ENCODE measurements around the gene PATJ. TPM values are rescaled to one million over a fixed set of nuclear protein-coding genes. Genes with fewer than 3 reads are reported as not detected.
"Not testable (repeated sequence)": the region's sequence is repeated elsewhere in the genome, so short reads cannot be mapped to it uniquely, and the experiment has no call there.

PATJ gene
- total RNA-seq, 1 experiment from 2014 or later: 47.3 TPM

- no peaks in the 10 kb centered on the region for H3K9me3 ChIP-seq (ENCODE audit: control insufficient read depth, low read depth, low read length)
- H2BK5ac ChIP-seq (ENCODE audit: insufficient read length, low read length): no peak overlapping the region
- no peak overlapping the region for H3K27ac ChIP-seq (ENCODE audit: insufficient read length, low read depth, low read length)
- H4K20me1 ChIP-seq (ENCODE audit: control insufficient read depth, insufficient read depth, insufficient read length): no peaks in the 10 kb centered on the region
- Mint-ChIP-seq H3K36me3 (ENCODE audit: insufficient read depth in 1 of 3, low read depth in 3 of 3) (peaks cover 11 to 74% (median 60%) of the 10 kb centered on the region in 3 experiments; a peak in 6 of 7 replicates), H3K27ac (no peak overlapping the region), H3K4me3 (no peak overlapping the region), H3K27me3 (ENCODE audit: low read depth) (no peaks in the 10 kb centered on the region; the same call in 1 of the 2 replicates), H3K4me1 (no peaks in the 10 kb centered on the region), H3K9me3 (no peaks in the 10 kb centered on the region)
- TF ChIP-seq, protein P1, sequence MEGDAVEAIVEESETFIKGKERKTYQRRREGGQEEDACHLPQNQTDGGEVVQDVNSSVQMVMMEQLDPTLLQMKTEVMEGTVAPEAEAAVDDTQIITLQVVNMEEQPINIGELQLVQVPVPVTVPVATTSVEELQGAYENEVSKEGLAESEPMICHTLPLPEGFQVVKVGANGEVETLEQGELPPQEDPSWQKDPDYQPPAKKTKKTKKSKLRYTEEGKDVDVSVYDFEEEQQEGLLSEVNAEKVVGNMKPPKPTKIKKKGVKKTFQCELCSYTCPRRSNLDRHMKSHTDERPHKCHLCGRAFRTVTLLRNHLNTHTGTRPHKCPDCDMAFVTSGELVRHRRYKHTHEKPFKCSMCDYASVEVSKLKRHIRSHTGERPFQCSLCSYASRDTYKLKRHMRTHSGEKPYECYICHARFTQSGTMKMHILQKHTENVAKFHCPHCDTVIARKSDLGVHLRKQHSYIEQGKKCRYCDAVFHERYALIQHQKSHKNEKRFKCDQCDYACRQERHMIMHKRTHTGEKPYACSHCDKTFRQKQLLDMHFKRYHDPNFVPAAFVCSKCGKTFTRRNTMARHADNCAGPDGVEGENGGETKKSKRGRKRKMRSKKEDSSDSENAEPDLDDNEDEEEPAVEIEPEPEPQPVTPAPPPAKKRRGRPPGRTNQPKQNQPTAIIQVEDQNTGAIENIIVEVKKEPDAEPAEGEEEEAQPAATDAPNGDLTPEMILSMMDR (conservative IDR thresholded peaks at IDR 0.05): no peak
- H3K79me1 ChIP-seq (ENCODE audit: insufficient read depth, low read depth, low read length, poor library complexity, severe bottlenecking): no peaks in the 10 kb centered on the region
- no CpG with 5 or more reads among the region's 10 CpGs for WGBS (ENCODE audit: extremely low coverage, insufficient read length, low lambda C conversion rate)
- H3K4me2 ChIP-seq (ENCODE audit: insufficient read depth, insufficient read length, low read length): no peak overlapping the region
- H3K23me2 ChIP-seq (ENCODE audit: insufficient read length, low read depth, low read length, poor library complexity, severe bottlenecking): no peaks in the 10 kb centered on the region
- no peak overlapping the region for H3K9ac ChIP-seq (ENCODE audit: extremely low read depth, insufficient read length, low read length)
- no peaks in the 10 kb centered on the region for H3K4me1 ChIP-seq (ENCODE audit: insufficient read depth, low read length)
- no peak overlapping the region for H4K5ac ChIP-seq (ENCODE audit: insufficient read length, low read depth, low read length)
- no peak overlapping the region for H3K18ac ChIP-seq (ENCODE audit: insufficient read length, low read depth, low read length)
- H3T11ph ChIP-seq (ENCODE audit: low read length): no peak overlapping the region
- no peak overlapping the region for H3K23ac ChIP-seq (ENCODE audit: insufficient read length, low read depth, low read length)
- DNase-seq: no peak
- H4K8ac ChIP-seq (replicated peaks; ENCODE audit: insufficient read length, low read depth, low read length): no peak overlapping the region
- H2BK20ac ChIP-seq (ENCODE audit: low read depth, low read length, poor library complexity, severe bottlenecking): no peak overlapping the region
- H3K56ac ChIP-seq (ENCODE audit: insufficient read length, low read depth, low read length): no peak overlapping the region
- H3K79me2 ChIP-seq (ENCODE audit: insufficient read depth, low read length): no peaks in the 10 kb centered on the region
- no peak overlapping the region for H2BK15ac ChIP-seq (ENCODE audit: low read depth, low read length)
- H2BK120ac ChIP-seq (ENCODE audit: low read depth, low read length, poor library complexity, severe bottlenecking): no peak overlapping the region
- H3K4ac ChIP-seq (ENCODE audit: low read depth, low read length): no peak overlapping the region
- H2AFZ ChIP-seq (ENCODE audit: low read length): no peak overlapping the region
- no peak overlapping the region for H2BK12ac ChIP-seq (ENCODE audit: insufficient read length, low read depth, low read length)
- no peak overlapping the region for H2AK5ac ChIP-seq (ENCODE audit: insufficient read length, low read length)
- no peaks in the 10 kb centered on the region for H3K27me3 ChIP-seq (ENCODE audit: insufficient read depth, low read length)
- no peak overlapping the region for H4K91ac ChIP-seq (ENCODE audit: insufficient read length, low read depth, low read length)
- no peak overlapping the region for H3K14ac ChIP-seq (ENCODE audit: insufficient read depth, low read length)
Observed at GRCh38 chr1:61797045-61797755, 54.9 kb downstream of the PATJ start.

DNA sequence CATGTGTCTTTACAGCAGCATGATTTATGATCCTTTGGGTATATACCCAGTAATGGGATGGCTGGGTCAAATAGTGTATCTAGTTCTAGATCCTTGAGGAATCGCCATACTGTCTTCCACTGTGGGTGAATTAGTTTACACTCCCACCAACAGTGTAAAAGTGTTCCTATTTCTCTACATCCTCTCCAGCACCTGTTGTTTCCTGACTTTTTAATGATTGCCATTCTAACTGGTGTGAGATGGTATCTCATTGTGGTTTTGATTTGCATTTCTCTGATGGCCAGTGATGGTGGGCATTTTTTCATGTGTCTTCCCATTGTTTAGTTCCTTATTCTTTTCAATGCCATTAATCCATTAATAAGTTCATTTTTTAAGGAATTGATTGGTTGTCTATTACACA is 58.8 kb downstream of the PATJ start:
- not testable (repeated sequence) for H2BK12ac ChIP-seq (ENCODE audit: insufficient read length, low read depth, low read length); H3K56ac ChIP-seq (ENCODE audit: insufficient read length, low read depth, low read length); H3K18ac ChIP-seq (ENCODE audit: insufficient read length, low read depth, low read length); H2AFZ ChIP-seq (ENCODE audit: low read length); H3K9ac ChIP-seq (ENCODE audit: extremely low read depth, insufficient read length, low read length); H3K23me2 ChIP-seq (ENCODE audit: insufficient read length, low read depth, low read length, poor library complexity, severe bottlenecking); H3K9me3 ChIP-seq (ENCODE audit: control insufficient read depth, low read depth, low read length); H3T11ph ChIP-seq (ENCODE audit: low read length); H3K79me2 ChIP-seq (ENCODE audit: insufficient read depth, low read length); H3K9me3 Mint-ChIP-seq; H3K14ac ChIP-seq (ENCODE audit: insufficient read depth, low read length); H3K27ac Mint-ChIP-seq; H3K4me1 ChIP-seq (ENCODE audit: insufficient read depth, low read length); H4K5ac ChIP-seq (ENCODE audit: insufficient read length, low read depth, low read length); H2BK5ac ChIP-seq (ENCODE audit: insufficient read length, low read length); H2BK120ac ChIP-seq (ENCODE audit: low read depth, low read length, poor library complexity, severe bottlenecking); H3K27ac ChIP-seq (ENCODE audit: insufficient read length, low read depth, low read length); H3K4me1 Mint-ChIP-seq; H3K79me1 ChIP-seq (ENCODE audit: insufficient read depth, low read depth, low read length, poor library complexity, severe bottlenecking); H4K91ac ChIP-seq (ENCODE audit: insufficient read length, low read depth, low read length); H2AK5ac ChIP-seq (ENCODE audit: insufficient read length, low read length); H3K27me3 ChIP-seq (ENCODE audit: insufficient read depth, low read length); H4K8ac ChIP-seq (replicated peaks; ENCODE audit: insufficient read length, low read depth, low read length); H3K4ac ChIP-seq (ENCODE audit: low read depth, low read length); H3K23ac ChIP-seq (ENCODE audit: insufficient read length, low read depth, low read length); H3K4me3 Mint-ChIP-seq; H4K20me1 ChIP-seq (ENCODE audit: control insufficient read depth, insufficient read depth, insufficient read length); DNase-seq; H2BK15ac ChIP-seq (ENCODE audit: low read depth, low read length); H3K4me2 ChIP-seq (ENCODE audit: insufficient read depth, insufficient read length, low read length); H3K27me3 Mint-ChIP-seq (ENCODE audit: low read depth); H2BK20ac ChIP-seq (ENCODE audit: low read depth, low read length, poor library complexity, severe bottlenecking)
- no CpG with 5 or more reads among the region's 1 CpG for WGBS (ENCODE audit: extremely low coverage, insufficient read length, low lambda C conversion rate)
- H3K36me3 Mint-ChIP-seq (ENCODE audit: insufficient read depth in 1 of 3, low read depth in 3 of 3): peaks cover 13 to 72% (median 44%) of the 10 kb centered on the region in 3 experiments; a peak in 6 of 7 replicates

All from H9 (cell line).